H9 (cell line): ENCODE data around the gene PRSS8. TPM values are rescaled to one million over a fixed set of nuclear protein-coding genes. Genes with fewer than 3 reads are reported as not detected.

Experiments
- DNase-seq: peaks from one replicate; pipeline ENCODE4 v3.0.0-alpha.2; 2017
- H2AFZ ChIP-seq: one replicate; pipeline ENCODE4 v1.6.1; 2013; ENCODE audit warnings: mild to moderate bottlenecking, low read length, control low read depth, moderate library complexity
- H2AK5ac ChIP-seq: 2 replicates; pipeline ENCODE4 v1.6.1; 2013; ENCODE audit warnings: low read length, control low read depth, mixed read lengths; ENCODE audit not compliant: insufficient read length
- H2BK120ac ChIP-seq: one replicate; pipeline ENCODE4 v1.6.1; 2013; ENCODE audit warnings: low read depth, mild to moderate bottlenecking, low read length, control low read depth, inconsistent platforms; ENCODE audit not compliant: poor library complexity, severe bottlenecking
- H2BK12ac ChIP-seq: 2 replicates; pipeline ENCODE4 v1.6.1; 2013; ENCODE audit warnings: low read length, control low read depth, mixed read lengths, low read depth; ENCODE audit not compliant: insufficient read length
- H2BK15ac ChIP-seq: 2 replicates; pipeline ENCODE4 v1.6.1; 2013; ENCODE audit warnings: low read depth, low read length, control low read depth
- H2BK20ac ChIP-seq: one replicate; pipeline ENCODE4 v1.6.1; 2013; ENCODE audit warnings: low read depth, mild to moderate bottlenecking, low read length, control low read depth, inconsistent platforms; ENCODE audit not compliant: poor library complexity, severe bottlenecking
- H2BK5ac ChIP-seq: 2 replicates; pipeline ENCODE4 v1.6.1; 2013; ENCODE audit warnings: low read length, control low read depth, mixed read lengths; ENCODE audit not compliant: insufficient read length
- H3K14ac ChIP-seq: 2 replicates; pipeline ENCODE4 v1.6.1; 2013; ENCODE audit warnings: low read length, control low read depth; ENCODE audit not compliant: insufficient read depth
- H3K18ac ChIP-seq: 2 replicates; pipeline ENCODE4 v1.6.1; 2013; ENCODE audit warnings: low read depth, mild to moderate bottlenecking, mixed read lengths, low read length, control low read depth; ENCODE audit not compliant: insufficient read length
- H3K23ac ChIP-seq: 2 replicates; pipeline ENCODE4 v1.6.1; 2013; ENCODE audit warnings: low read length, control low read depth, mixed read lengths, low read depth; ENCODE audit not compliant: insufficient read length
- H3K23me2 ChIP-seq: 2 replicates; pipeline ENCODE4 v1.6.1; 2013; ENCODE audit warnings: low read depth, mild to moderate bottlenecking, mixed read lengths, low read length, control low read depth; ENCODE audit not compliant: insufficient read length, poor library complexity, severe bottlenecking
- H3K27ac ChIP-seq: 2 replicates; pipeline ENCODE4 v1.5.1; 2013; ENCODE audit warnings: low read length, control low read depth, mixed read lengths, low read depth; ENCODE audit not compliant: insufficient read length
- H3K27me3 ChIP-seq: 2 replicates; pipeline ENCODE4 v1.6.1; 2013; ENCODE audit warnings: low read length, control low read depth, inconsistent platforms; ENCODE audit not compliant: insufficient read depth
- H3K4ac ChIP-seq: 2 replicates; pipeline ENCODE4 v1.6.1; 2013; ENCODE audit warnings: low read depth, mild to moderate bottlenecking, control low read depth, inconsistent platforms, low read length, moderate library complexity
- H3K4me1 ChIP-seq: 2 replicates; pipeline ENCODE4 v1.6.1; 2013; ENCODE audit warnings: low read length, control low read depth, inconsistent platforms; ENCODE audit not compliant: insufficient read depth
- H3K4me2 ChIP-seq: 2 replicates; pipeline ENCODE4 v1.6.1; 2013; ENCODE audit warnings: low read length, control low read depth, mixed read lengths; ENCODE audit not compliant: insufficient read length, insufficient read depth
- H3K56ac ChIP-seq: 2 replicates; pipeline ENCODE4 v1.6.1; 2013; ENCODE audit warnings: low read depth, mild to moderate bottlenecking, mixed read lengths, low read length, control low read depth; ENCODE audit not compliant: insufficient read length
- H3K79me1 ChIP-seq: 2 replicates; pipeline ENCODE4 v1.6.1; 2013; ENCODE audit warnings: low read depth, mild to moderate bottlenecking, moderate library complexity, low read length, control low read depth, inconsistent platforms; ENCODE audit not compliant: insufficient read depth, poor library complexity, severe bottlenecking
- H3K79me2 ChIP-seq: 2 replicates; pipeline ENCODE4 v1.6.1; 2013; ENCODE audit warnings: low read length, control low read depth, inconsistent platforms; ENCODE audit not compliant: insufficient read depth
- H3K9ac ChIP-seq: 2 replicates; pipeline ENCODE4 v1.6.1; 2013; ENCODE audit warnings: low read length, control low read depth, mixed read lengths; ENCODE audit not compliant: insufficient read length; ENCODE audit errors: extremely low read depth
- H3K9me3 ChIP-seq: one replicate; pipeline ENCODE4 v1.6.1; 2013; ENCODE audit warnings: low read depth, low read length, inconsistent platforms; ENCODE audit not compliant: control insufficient read depth
- H3T11ph ChIP-seq: one replicate; pipeline ENCODE4 v1.6.1; 2013; ENCODE audit warnings: mild to moderate bottlenecking, low read length, control low read depth, inconsistent platforms
- H4K20me1 ChIP-seq: one replicate; pipeline ENCODE4 v1.6.1; 2013; ENCODE audit not compliant: control insufficient read depth, insufficient read length, insufficient read depth
- H4K5ac ChIP-seq: 2 replicates; pipeline ENCODE4 v1.6.1; 2013; ENCODE audit warnings: low read depth, mild to moderate bottlenecking, mixed read lengths, low read length, control low read depth; ENCODE audit not compliant: insufficient read length
- H4K8ac ChIP-seq: replicated peaks from 2 replicates; pipeline ENCODE4 v1.6.1; 2013; ENCODE audit warnings: low read length, control low read depth, mixed read lengths, low read depth; ENCODE audit not compliant: insufficient read length
- H4K91ac ChIP-seq: 2 replicates; pipeline ENCODE4 v1.6.1; 2013; ENCODE audit warnings: low read depth, mild to moderate bottlenecking, moderate library complexity, mixed read lengths, low read length, control low read depth; ENCODE audit not compliant: insufficient read length
- H3K27ac Mint-ChIP-seq, 3 experiments: 2 replicates in 2 of 3; 3 replicates in 1 of 3; pipeline ENCODE4 v1.8.0; 2020 to 2021; ENCODE audit warnings: mixed read lengths in 3 of 3, mild to moderate bottlenecking in 1 of 3, moderate library complexity in 1 of 3
- H3K27me3 Mint-ChIP-seq: 2 replicates; pipeline ENCODE4 v1.8.0; 2021; ENCODE audit warnings: low read depth, mild to moderate bottlenecking, moderate library complexity, mixed read lengths
- H3K36me3 Mint-ChIP-seq, 3 experiments: 2 replicates in 2 of 3; 3 replicates in 1 of 3; pipeline ENCODE4 v1.8.0; 2020 to 2021; ENCODE audit warnings: low read depth in 3 of 3, mixed read lengths in 3 of 3; ENCODE audit not compliant: insufficient read depth in 1 of 3
- H3K4me1 Mint-ChIP-seq, 2 experiments: 2 replicates each; pipeline ENCODE4 v1.8.0; 2020; ENCODE audit warnings: mixed read lengths in 2 of 2
- H3K4me3 Mint-ChIP-seq, 2 experiments: 2 replicates in 1 of 2; 3 replicates in 1 of 2; pipeline ENCODE4 v1.8.0; 2020 to 2021; ENCODE audit warnings: mild to moderate bottlenecking in 2 of 2, mixed read lengths in 2 of 2, moderate library complexity in 1 of 2
- H3K9me3 Mint-ChIP-seq, 2 experiments: 2 replicates in 1 of 2; 3 replicates in 1 of 2; pipeline ENCODE4 v1.8.0; 2020; ENCODE audit warnings: mild to moderate bottlenecking in 2 of 2, mixed read lengths in 2 of 2, moderate library complexity in 1 of 2
- WGBS: extraction: QIAGEN DNeasy Blood & Tissue Kit; methylation state at CpG from one replicate; pipeline ENCODE4 v1.1.7; 2013; ENCODE audit warnings: missing lambda C conversion rate, low lambda C conversion rate, mixed read lengths; ENCODE audit not compliant: insufficient read length; ENCODE audit errors: extremely low coverage; 5-methylcytosine and 5-hydroxymethylcytosine counted together
- total RNA-seq: library from RNA; stranded (reverse); gene quantifications from 2 replicates; pipeline ENCODE4 v1.2.1, GENCODE V29; 2021
- TF ChIP-seq, protein P1 (sequence below): fragments of 200-600 bp; sonication (generic); conservative IDR thresholded peaks from 3 replicates; pipeline ENCODE4 v1.8.0; 2021; ENCODE audit warnings: antibody characterized with exemption, mild to moderate bottlenecking

Gene PRSS8
- total RNA-seq, 1 experiment from 2014 or later = 64.0 TPM

DNA sequence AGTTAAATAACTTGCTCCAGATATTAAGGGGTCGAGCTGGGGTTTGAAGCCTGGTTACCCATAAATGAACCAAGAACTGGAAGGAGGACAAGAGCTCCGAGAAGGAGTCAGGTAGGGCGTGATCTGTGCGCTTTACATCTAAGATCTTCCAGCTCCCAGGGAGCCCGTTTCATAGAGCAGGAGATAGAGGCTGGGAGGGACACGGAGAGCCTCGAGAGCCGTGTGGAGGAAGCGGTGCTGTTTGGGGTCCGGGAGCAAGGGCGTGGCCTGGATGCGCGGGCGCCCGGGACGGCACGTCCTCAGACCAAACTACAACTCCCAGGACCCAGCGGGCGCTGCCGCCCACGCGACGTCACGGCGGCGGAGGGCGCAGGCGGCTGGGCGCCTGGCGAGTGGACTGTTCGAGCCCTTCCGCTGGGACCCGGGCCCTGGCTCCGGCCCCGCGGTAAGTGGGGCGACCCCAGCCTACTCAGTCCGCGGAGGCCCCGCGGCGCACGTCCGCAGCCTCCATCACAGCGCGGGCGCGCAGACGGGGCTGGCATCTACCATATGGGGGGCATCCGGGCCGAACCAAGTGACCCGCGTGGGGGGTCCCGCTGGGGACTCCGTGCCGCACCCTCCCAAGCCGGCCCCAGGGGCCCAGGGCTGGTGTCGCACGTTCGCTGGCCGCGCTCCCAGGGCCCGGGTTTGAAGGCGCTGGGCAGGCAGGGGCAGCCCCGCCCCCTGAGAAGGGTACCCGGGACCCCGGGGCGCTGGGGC is 27.3 kb downstream of the PRSS8 start, which contains the start of gene BCKDK:
TSS of gene BCKDK (plus strand) at position 352 of the 759 bp plus-strand sequence. CDS start 838 bp downstream, outside the sequence.
- Histone ChIP-seq H3K9ac (peak within 1 kb of the TSS; percentile 11), H4K20me1 (no peaks in the 10 kb centered on the region), H3K23ac (no peak within 1 kb of the TSS), H2AFZ (no peak within 1 kb of the TSS), H3K23me2 (peaks cover 8% of the 10 kb centered on the region), H2BK20ac (no peak within 1 kb of the TSS), H4K5ac (no peak within 1 kb of the TSS), H3K4ac (no peak within 1 kb of the TSS), H2BK5ac (no peak within 1 kb of the TSS), H4K8ac (no peak within 1 kb of the TSS), H2BK12ac (no peak within 1 kb of the TSS), H3K56ac (no peak within 1 kb of the TSS), H3K27ac (no peak within 1 kb of the TSS), H3K14ac (peak within 1 kb of the TSS; percentile 44), H3K9me3 (no peaks in the 10 kb centered on the region), H2AK5ac (no peak within 1 kb of the TSS), H3K4me1 (no peaks in the 10 kb centered on the region), H4K91ac (no peak within 1 kb of the TSS), H3K79me1 (no peaks in the 10 kb centered on the region), H3K4me2 (peak within 1 kb of the TSS; percentile 57), H3K27me3 (no peaks in the 10 kb centered on the region; the same call in 1 of the 2 replicates), H3K79me2 (no peaks in the 10 kb centered on the region; the same call in 1 of the 2 replicates), H3K18ac (no peak within 1 kb of the TSS), H3T11ph (no peak within 1 kb of the TSS), H2BK15ac (no peak within 1 kb of the TSS), H2BK120ac (no peak within 1 kb of the TSS)
- Mint-ChIP-seq H3K27me3 (no peaks in the 10 kb centered on the region; the same call in 1 of the 2 replicates), H3K9me3 (peaks cover 0 to 2% of the 10 kb centered on the region in 2 experiments; a peak in 3 of 5 replicates), H3K4me1 (peaks cover 9 to 14% of the 10 kb centered on the region in 2 experiments), H3K27ac (no peak within 1 kb of the TSS), H3K36me3 (peaks cover 19 to 37% (median 31%) of the 10 kb centered on the region in 3 experiments), H3K4me3 (peak within 1 kb of the TSS; percentile 76 to 85)
- WGBS = no CpG with 5 or more reads among the region's 68 CpGs
- DNase-seq = peak; percentile 80
- TF ChIP-seq, protein P1, sequence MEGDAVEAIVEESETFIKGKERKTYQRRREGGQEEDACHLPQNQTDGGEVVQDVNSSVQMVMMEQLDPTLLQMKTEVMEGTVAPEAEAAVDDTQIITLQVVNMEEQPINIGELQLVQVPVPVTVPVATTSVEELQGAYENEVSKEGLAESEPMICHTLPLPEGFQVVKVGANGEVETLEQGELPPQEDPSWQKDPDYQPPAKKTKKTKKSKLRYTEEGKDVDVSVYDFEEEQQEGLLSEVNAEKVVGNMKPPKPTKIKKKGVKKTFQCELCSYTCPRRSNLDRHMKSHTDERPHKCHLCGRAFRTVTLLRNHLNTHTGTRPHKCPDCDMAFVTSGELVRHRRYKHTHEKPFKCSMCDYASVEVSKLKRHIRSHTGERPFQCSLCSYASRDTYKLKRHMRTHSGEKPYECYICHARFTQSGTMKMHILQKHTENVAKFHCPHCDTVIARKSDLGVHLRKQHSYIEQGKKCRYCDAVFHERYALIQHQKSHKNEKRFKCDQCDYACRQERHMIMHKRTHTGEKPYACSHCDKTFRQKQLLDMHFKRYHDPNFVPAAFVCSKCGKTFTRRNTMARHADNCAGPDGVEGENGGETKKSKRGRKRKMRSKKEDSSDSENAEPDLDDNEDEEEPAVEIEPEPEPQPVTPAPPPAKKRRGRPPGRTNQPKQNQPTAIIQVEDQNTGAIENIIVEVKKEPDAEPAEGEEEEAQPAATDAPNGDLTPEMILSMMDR = no peak
